Stimulated activated CD8-positive, alpha-beta memory T cell treated with anti-CD3 and anti-CD28 coated beads, Interleukin-2, amount 100 ng/mL, for 1 hour (primary cell): ENCODE measurements around the gene ITFG2.

Experiments used
- DNase-seq, 2 donors: peaks; one replicate each; pipeline ENCODE4 v3.0.0-alpha.2; 2020; ENCODE audit warnings: low read depth in 2 of 2

ITFG2 gene

DNA sequence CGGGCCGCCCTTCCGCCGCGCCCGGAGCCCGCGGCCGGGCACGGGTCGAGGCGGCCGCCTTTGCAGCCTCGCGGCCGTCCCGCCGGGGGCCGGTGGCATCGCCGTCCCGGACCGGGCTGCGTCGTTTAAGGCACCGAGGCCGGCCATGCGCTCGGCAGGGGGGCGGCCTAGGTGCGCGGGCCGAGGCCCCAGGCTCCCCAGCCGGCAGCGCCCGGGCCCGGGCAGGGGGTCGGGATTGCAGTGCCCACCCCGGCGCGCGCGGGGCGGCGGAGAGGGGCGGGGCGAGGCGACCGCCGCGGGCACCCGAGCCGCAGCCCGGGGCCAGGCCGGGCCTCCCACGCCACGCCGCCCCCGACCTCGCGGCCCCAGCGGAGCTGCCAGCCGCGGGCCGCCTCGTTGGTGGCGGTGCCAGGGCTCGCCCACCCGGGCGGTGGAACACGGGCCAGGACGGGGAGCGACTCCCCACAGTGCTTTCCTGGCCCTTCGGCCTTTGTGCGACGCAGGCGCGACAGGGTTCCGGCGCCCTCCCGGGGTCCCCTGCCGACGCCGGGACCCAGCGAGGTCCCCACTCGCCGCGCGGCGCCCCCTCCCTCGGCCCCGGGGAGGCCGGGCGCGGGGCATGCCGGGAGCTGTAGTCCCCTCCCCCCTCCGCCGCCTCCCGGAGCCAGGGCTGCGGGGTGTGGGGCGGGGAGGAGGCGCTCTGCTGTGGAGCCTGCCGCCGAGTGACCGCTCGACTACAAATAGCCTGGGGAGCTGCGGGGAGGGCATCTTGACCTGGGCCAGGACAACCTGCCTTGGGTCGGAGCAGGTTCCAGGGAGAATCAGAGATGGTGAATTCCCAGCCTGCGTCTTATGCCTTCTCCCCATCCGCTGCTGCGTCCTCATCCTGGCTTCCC, 16.9 kb upstream of the ITFG2 start:
- DNase-seq: peak; percentile 31 to 60

DNA sequence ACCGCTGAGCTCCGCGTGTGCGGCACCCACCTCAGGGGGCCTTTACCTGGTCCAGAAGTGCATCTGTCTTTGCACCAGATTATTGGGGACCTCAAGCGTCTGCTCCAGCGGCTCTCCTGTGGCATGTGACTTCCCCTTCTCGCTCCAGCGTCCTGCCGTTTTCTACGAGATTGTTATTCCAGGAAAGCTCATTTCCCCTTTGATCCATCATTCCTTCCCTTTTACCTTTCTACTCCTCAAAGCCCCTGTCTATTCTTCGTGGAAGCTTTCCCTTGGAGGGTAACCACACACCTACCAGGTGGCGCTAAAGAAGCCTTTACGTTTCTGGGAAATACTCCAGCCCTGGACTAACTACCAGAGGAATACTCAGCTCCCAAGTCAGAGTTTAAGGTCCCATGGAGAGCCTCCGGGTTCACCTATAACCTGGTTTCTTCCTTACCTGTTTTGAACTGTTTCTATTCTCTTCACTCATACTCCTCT, 16.2 kb upstream of the ITFG2 start:
- DNase-seq: no peak

DNA sequence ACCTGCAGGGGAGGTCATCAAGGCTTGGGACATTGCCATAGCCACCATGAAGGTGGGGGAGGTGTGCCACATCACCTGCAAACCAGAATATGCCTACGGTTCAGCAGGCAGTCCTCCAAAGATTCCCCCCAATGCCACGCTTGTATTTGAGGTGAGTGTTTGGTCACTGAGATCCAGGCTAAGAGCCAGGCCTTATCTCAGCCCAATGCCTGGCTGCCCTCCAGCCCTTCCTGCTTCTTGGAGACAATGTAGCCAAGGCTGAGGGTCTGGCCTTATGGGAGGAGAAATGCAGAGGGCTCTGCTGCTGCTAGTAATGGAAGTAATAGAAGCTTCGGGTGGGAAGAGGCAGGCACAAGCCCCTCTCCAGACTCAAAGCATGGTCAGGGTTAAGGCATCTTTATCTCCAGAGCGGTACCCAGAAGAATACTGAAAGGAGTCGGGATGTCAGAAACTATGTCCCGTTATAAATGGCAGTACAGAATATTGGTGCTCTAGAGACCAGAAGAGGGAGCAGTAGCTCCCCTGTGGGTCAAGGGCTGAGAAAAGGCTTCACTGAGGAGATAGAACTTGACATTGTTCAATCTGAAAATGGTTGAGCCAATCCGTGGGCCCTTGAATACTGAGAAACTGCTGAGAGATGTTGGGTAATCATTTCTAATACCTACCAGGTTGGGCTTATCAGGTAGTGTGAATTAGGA, 14.6 kb upstream of the ITFG2 start:
- DNase-seq: no peak

DNA sequence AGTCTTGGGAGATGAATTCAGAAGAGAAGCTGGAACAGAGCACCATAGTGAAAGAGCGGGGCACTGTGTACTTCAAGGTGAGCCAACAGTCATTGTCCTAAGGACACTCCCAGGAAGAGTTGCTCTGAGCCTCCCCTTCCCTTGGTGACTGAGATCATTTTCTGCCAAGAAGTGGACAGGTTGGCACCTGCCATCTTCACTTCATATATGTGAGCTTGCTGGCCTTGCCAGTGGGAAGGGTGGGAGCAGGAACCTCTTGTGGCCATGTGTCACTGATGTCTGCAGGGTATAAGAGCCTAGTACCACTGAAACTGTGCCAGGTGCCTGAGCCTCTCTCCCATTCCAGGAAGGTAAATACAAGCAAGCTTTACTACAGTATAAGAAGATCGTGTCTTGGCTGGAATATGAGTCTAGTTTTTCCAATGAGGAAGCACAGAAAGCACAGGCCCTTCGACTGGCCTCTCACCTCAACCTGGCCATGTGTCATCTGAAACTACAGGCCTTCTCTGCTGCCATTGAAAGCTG, 12.4 kb upstream of the ITFG2 start:
- DNase-seq: no peak

DNA sequence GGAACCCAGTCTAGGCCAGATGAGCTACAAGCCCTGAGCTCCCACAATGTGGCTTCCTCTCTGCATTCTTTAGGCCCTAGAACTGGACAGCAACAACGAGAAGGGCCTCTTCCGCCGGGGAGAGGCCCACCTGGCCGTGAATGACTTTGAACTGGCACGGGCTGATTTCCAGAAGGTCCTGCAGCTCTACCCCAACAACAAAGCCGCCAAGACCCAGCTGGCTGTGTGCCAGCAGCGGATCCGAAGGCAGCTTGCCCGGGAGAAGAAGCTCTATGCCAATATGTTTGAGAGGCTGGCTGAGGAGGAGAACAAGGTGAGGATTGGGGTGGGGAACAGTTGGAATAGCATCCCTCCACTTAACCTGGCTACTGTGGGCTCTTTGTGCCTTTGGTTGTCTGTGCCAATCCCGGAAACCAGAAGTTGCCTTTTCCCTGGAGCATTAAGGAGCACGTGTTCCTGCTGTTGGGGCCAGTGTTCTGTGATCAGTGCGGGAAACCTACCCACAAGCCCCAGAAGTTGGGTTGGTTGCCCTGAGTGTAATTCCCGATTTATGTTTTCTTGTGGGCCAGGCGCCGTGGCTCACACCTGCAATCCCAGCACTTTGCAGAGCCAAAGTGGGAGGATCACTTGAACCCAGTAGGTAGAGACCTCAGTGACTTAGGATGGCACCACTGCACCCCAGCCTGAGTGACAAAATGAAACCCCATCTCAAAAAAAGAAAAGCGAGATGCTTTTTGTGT, 11.3 kb upstream of the ITFG2 start:
- DNase-seq: no peak

DNA sequence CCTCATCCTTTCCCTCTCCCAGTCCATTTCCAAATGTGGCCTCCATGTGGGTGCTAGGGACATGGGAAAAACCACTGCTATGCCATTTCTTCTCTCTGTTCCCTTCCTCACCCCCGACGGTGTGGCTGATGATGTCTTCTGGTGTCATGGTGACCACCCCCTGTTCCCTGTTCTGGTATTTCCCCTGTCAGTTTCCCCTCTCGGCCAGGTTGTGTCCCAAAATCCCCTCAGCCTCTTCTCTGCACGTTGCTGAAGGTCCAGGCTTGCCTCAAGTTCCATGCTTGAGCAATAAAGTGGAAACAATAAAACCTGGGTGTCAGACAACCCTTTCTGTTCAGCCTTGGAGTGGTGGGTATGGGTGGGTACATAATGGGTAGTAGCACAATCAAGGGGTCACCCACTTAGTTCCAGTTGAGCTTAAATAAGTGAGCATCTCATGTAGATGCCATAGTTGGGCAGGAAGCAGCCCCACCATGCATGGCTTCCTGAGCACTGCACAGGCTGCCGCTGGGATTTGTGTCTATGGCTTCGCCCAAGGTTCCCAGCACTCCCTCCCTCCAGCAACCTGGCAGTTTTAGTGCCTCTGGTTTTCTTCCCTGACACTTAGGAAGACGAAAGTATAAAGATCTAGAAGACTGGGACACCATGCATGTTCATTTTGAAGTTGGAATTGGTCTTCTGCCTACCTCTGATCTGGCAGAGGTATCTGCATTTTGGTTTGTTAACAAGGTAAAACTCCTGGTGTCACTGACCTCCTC, 8.7 kb upstream of the ITFG2 start:
- no peak for DNase-seq

DNA sequence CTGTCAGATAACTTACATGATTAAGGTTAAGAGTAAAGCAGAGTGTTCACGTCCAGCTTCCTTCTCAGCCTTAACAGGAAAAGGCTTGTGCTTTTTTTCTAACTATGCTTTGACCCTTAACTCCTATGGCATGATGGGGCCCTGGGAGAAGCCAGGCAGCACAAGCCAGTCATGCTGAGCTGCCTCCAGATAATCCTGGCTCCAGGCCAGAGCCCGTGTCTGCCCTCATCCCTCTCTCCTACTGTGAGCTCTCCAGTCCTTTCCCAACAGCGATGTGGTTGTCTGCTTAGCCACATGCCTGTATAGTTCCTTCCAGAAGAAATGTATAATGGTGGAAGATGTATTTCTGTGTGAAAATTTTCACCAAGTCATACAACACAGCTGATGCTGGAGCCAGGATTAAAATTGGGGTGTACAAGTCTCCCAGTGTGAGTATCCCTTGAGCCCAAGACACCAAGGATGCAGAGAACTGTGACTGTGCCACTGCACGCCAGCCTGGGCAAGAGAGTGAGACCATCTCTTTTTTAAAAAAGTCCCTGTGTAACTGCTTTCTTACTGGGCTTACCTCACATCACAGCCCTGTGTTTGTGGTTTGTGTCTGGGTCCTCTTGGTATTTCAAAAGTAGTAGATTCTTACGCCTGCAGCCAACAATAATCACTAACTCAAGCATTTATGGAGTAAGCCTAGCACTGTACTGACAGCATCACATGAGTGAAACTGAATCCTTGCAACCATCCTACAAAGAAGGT, 7.9 kb upstream of the ITFG2 start:
- no peak for DNase-seq

DNA sequence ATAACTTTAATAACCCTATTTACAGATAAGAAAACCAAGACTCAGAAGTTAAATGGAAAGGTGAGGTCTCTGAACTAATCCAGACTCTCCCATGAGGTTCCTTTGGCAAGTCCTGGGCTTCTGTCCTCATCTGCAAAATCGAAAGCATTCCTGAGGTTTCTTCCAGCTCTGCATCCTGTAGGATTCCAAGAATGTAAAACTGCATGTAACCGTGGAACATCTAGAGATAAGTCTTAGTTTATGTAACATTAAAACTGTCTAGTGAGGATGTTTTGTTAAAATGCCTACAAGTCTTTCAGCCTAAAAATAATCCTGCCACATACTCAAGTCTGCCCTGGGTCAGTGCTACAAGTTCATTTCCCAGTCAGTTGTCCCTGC, 7.3 kb upstream of the ITFG2 start:
- DNase-seq: no peak

DNA sequence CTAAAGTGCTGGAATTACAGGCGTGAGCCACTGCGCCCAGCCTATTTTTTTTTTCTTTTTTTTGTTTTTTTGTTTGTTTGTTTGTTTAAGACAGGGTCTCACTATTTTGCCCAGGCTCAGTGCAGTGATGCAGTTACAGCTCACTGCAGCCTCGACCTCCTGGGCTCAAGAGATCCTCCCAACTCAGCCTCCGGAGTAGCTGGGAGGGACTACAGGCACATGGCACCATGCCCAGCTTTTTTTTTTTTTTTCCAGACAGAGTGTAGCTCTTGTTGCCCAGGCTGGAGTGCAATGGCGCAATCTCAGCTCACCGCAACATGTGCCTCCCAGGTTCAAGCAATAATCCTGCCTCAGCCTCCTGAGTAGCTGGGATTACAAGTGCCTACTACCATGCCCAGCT, 5.8 kb upstream of the ITFG2 start:
- DNase-seq: no peak

DNA sequence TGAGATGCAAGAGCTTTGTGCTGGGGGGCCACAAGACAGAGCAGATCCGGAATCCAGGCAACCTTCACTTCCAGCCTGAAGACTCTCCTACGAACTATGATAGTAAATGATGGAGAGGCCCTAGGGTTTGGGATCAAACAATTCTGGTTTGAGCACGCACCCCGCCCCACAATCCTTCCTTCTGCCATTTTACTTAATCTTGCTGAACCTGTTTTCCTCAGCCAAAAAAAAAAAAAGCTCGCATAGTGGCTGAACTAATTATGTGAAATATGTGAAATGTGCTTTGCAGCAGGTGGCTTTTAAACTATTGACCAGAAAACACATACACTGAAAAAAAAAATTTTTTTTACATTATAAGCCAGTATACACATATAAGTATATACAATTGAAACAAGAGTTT, 667 bp upstream of the ITFG2 start:
- DNase-seq: no peak

DNA sequence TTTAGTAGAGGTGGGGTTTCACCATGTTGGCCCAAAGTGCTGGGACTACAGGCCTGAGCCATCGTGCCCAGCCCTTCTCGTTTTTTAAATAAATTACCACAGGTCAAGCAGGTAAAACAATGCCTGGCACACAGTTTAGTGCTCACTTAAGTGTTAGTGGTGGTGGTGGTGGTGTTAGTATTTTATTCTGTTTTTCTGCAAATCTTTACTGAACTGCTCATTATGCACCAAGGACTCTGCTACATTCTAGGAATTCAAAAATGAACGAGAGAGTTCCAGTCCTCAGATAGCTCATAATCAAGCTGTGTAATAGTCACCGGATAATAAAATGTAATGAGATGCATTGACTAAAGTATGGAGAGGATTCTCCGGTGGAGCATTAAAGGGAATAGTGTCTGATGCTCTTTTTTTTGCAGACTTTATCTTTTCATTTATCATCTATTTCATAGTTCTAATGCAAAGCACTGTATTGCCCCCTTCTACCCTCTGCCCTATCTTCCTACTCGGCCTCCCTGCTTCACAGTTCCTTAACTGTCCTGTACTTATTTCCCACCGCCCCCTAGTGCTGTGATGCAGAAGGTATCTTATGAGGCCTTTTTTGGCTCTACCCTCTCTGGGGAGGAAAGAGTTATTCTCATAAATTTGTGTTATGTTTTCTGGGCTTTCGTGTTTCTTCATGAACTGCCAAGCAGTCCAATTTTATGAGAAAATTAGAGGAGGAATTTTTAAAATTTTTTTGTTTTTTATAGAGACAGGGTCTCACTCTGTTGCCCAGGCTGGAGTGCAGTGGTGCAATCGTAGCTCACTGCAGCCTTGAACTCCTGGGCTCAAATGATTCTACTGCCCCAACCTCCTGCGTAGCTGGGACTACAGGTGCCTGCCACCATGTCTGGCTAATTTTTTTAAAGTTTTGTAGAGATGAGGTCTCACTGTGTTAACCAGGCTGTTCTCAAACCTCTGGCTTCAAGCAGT, 1.0 kb downstream of the ITFG2 start:
- DNase-seq: peak in 1 of 2 donors; percentile 28

DNA sequence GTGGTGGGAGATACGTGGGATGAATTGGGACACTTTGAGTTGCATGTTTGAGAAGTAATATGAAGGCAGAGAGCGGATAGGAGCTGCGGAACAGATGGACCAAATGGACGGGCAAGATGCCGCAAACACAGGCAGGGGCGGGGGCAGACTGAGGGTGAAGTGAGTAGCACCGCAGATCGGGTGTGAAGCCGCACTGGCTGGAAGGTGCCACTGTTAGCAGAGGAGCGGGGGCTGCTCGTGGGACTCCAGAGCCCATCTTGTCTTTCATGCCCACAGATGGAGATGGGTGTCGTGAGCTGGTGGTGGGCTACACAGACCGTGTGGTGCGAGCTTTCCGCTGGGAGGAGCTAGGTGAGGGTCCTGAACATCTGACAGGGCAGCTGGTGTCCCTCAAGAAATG, 7.3 kb downstream of the ITFG2 start:
- DNase-seq: no peak

DNA sequence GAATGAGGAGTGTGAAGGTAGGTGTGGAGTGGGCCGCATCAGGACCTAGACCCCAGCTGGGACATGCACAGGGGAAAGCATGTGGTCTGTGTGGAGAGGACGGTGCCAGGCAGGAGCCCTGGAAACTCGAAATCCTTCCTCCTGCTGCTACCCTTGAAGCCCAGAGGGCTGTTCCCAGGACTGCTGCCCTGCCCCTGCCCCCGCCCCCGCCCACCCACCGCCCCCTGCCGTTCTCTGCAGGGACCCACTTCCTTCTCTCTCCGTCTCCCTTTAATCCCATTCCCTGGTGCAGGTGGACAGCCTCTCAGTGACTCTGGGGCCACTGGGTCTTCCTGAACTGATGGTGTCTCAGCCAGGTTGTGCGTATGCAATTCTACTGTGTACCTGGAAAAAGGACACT, 8.0 kb downstream of the ITFG2 start:
- DNase-seq: no peak

DNA sequence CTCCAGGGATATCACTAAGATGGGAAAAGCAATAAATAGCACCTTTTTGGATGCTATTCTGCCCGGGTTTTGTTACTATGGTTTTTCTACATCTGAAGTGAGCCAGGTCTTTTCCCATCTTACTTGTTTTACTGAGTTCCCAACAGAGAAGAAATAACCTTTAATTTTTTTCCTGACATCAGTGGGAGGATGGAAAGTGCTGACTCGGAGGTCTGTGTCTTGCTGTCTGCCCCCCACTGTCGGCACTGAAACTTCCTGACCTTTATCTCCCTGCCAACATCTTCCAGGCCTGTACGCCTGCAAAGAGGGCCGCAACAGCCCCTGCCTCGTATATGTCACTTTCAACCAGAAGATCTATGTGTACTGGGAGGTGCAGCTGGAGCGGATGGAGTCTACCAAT, 11.0 kb downstream of the ITFG2 start:
- DNase-seq: no peak

DNA sequence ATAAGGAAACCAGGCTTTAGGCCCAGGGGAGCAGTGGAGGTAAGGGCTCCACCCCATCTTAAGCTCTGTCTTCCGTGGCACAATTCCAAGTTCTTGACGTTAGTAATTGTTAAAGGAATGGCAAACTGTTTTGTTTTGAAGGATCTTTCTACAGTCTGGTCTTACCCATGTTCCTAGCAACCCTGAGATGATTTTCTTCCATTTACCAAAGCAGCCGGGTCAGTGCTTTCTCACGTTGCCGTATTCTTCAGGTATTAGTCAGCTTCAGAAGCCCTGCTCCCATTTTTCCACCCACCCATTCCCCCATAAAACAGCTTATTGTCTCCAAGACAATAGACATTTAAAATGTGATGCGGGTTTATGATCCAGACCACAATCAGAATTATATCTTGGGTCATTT, 12.1 kb downstream of the ITFG2 start:
- DNase-seq: no peak

DNA sequence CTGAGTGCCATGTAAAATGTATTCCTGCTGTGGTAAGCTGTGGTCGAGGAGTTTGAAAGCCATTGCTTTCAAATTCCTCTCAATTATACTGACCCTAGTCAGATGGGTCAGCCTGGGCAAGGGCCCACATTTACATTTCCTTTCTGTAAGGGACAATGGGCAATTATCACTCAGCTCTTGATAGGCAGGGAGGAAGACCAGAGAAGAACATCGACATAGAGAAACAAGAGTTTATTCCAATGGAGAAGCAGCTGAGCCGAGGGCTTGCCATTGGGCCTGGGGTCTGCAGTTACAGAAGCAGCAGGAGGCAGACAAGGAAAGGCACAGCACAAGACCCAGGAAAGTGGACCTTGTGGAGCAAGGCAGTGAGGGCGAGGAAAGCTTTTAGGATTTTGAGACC, 12.7 kb downstream of the ITFG2 start:
- DNase-seq: no peak

DNA sequence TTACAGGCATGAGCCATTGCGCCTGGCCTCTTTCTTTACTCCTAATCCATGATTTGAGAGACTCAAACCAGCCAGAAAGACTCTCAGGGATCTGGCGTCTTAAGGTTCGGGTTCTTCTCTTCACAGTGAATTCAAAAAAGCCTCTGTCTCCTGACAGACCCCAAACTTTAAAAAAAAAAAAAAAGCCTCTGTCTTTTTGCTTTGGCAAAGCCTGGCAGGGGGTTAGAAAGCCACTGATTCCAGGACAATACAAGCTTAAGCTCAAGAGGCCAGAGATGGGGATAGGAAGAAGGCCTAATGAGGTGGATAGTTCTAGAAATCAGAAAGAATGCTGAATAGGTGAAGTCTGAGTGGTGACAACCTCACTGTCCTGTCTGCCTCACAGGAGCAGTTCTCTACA, 13.6 kb downstream of the ITFG2 start:
- no peak for DNase-seq

DNA sequence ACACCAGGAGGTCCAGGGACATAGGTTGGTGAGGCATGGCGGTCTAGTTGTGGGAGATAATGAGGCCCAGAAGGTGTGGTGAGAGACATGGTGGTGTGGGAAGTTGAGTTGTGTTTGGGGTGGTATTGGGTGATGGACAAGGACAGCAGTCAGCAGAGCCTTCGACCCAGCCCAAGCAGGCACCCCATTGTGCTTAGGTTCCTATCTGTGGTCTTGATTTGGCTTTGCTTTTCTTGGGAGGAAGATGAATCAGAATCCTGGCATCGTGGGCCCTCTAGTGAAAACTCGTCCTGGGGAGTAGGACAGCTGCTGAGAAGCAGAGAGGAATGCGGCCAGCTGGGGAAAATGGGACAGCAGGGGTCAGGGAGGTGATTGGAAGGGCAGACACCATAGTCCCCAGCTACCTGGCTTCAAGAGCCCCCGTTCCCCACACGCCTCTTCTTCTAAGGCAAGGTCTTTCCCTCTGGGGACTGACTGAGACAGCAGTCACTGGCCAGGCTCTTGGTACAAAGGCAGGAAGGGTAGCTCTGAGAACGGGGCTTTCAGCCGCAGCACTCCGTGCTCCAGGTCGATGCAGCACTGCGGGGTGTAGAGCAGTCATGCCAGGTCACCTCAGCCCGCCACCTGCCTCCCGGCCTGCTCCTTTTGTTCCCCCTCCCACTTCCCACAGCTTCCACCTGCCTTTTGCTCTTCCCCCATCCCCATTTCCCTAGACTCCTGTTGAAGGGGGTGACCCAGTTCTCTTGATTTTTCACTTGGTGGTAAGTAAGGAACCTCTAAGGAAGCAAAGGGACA, 14.4 kb downstream of the ITFG2 start:
- no peak for DNase-seq

DNA sequence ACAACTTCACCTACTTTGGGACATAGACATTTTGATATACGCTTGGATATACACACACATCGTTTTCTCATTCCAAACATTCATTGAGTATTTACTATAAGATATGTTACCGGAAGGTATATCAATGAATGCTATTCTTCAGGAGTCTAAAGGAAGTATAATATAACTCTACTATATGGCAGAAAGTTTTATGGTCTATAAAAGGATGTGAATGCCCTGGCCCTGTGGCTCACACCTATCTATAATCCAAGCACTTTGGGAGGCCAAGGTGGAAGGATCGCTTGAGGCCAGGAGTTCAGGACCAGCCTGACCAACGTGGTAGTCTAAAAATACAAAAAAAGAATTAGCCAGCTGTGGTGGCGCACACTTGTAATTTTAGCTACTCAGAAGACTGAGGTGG, 16.8 kb downstream of the ITFG2 start:
- no peak for DNase-seq
